ENCODE measurements around the gene HES1. TPM values are rescaled to one million over a fixed set of nuclear protein-coding genes. Genes with fewer than 3 reads are reported as not detected.

Gene HES1
- total RNA-seq, 1 experiment from 2014 or later, result 17.4 TPM

- no peak overlapping the region for H2AFZ ChIP-seq (ENCODE audit: low read length)
- H3K36me3 ChIP-seq (ENCODE audit: insufficient read depth, low read length), result no peaks in the 10 kb centered on the region
- no peak overlapping the region for H3K4me2 ChIP-seq (ENCODE audit: low read depth, low read length, poor library complexity, severe bottlenecking)
- no peaks in the 10 kb centered on the region for H3K9me2 ChIP-seq (replicated peaks; ENCODE audit: insufficient read depth, low read length)
- H3K79me2 ChIP-seq (ENCODE audit: low read length), result no peaks in the 10 kb centered on the region
- no peak overlapping the region for H3K9ac ChIP-seq (ENCODE audit: low read length)
- no peak overlapping the region for H3K27ac ChIP-seq (ENCODE audit: low read length)
- H3K4me3 ChIP-seq (ENCODE audit: low read length), result no peak overlapping the region
- no peak for DNase-seq
- peaks cover 4% of the 10 kb centered on the region; the same call in 1 of the 2 replicates for H3K4me1 ChIP-seq (ENCODE audit: low read length)
- no peaks in the 10 kb centered on the region for H3K27me3 ChIP-seq (ENCODE audit: low read length)
- no peaks in the 10 kb centered on the region for H3K9me3 ChIP-seq (ENCODE audit: low read length)
- no peaks in the 10 kb centered on the region for H4K20me1 ChIP-seq (ENCODE audit: insufficient read depth, low read depth, low read length)
These were observed 25.4 kb downstream of the HES1 start for GRCh38 chr3:194161131-194162045.

DNA sequence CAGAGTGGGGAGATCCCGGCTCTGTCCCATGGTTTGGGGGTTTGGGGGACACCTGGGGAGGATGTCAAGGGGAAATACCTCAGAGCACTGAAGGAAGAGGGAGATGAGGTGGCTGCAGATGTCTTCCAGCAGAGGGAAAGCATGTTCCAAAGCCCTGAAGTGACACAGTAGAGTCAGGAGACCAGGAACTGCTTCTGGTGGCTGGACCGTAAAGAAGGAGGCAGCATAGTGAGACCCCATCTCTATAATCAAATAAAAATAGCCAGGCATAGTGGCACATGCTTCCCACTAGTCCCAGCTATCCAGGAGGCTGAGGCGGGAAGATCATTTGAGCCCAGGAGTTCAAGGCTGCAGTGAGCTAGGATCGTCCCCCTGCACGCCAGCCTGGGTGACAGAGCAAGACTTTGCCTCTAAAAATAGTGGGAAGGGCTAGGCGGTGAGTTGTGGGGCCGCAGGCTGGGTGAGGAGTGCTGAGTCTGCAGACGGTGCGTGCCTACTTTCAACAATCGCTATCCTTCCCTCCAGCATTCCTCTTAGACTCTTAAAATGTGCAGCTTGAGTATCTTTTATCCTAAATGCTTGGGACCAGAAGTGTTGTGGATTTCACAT, 26.2 kb downstream of the HES1 start:
- Histone ChIP-seq H3K9me2 (replicated peaks; ENCODE audit: insufficient read depth, low read length) (no peaks in the 10 kb centered on the region), H3K36me3 (ENCODE audit: insufficient read depth, low read length) (no peaks in the 10 kb centered on the region), H3K4me2 (ENCODE audit: low read depth, low read length, poor library complexity, severe bottlenecking) (no peak overlapping the region), H3K4me1 (ENCODE audit: low read length) (peaks cover 4% of the 10 kb centered on the region; the same call in 1 of the 2 replicates), H3K27me3 (ENCODE audit: low read length) (no peaks in the 10 kb centered on the region), H3K27ac (ENCODE audit: low read length) (no peak overlapping the region), H2AFZ (ENCODE audit: low read length) (no peak overlapping the region), H4K20me1 (ENCODE audit: insufficient read depth, low read depth, low read length) (no peaks in the 10 kb centered on the region), H3K79me2 (ENCODE audit: low read length) (no peaks in the 10 kb centered on the region), H3K4me3 (ENCODE audit: low read length) (no peak overlapping the region), H3K9me3 (ENCODE audit: low read length) (no peaks in the 10 kb centered on the region), H3K9ac (ENCODE audit: low read length) (no peak overlapping the region)
- DNase-seq, result no peak

GRCh38 chr3:194162817-194163584, 27.1 kb downstream of the HES1 start:
- Histone ChIP-seq H3K27me3 (ENCODE audit: low read length) (no peaks in the 10 kb centered on the region), H3K27ac (ENCODE audit: low read length) (no peak overlapping the region), H3K36me3 (ENCODE audit: insufficient read depth, low read length) (no peaks in the 10 kb centered on the region), H3K79me2 (ENCODE audit: low read length) (no peaks in the 10 kb centered on the region), H4K20me1 (ENCODE audit: insufficient read depth, low read depth, low read length) (no peaks in the 10 kb centered on the region), H3K9me2 (replicated peaks; ENCODE audit: insufficient read depth, low read length) (no peaks in the 10 kb centered on the region), H2AFZ (ENCODE audit: low read length) (no peak overlapping the region), H3K4me1 (ENCODE audit: low read length) (peaks cover 4% of the 10 kb centered on the region; the same call in 1 of the 2 replicates), H3K9ac (ENCODE audit: low read length) (no peak overlapping the region), H3K4me3 (ENCODE audit: low read length) (no peak overlapping the region), H3K9me3 (ENCODE audit: low read length) (no peaks in the 10 kb centered on the region), H3K4me2 (ENCODE audit: low read depth, low read length, poor library complexity, severe bottlenecking) (no peak overlapping the region)
- no peak for DNase-seq

DNA sequence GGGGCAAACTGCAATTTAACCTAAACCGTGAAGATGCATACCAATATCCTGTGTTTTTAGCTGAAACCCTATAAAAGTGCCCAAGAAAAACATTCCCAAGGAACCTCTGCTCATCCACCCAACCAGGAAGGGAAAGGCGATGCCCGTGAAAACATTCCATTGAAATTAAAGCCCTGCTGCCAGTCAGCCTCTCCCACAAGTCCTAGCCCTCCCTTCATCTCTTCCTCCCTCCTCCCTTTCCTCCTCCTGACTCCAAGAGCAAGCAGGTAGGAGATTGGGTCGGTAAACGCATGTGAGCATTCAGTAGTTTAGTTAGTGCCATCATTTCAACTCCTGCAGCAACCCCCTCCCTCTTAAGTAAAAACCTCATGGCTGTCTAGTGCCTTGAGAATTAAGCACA, 27.7 kb downstream of the HES1 start:
- Histone ChIP-seq H4K20me1 (ENCODE audit: insufficient read depth, low read depth, low read length) (no peaks in the 10 kb centered on the region), H3K4me3 (ENCODE audit: low read length) (no peak overlapping the region), H3K27me3 (ENCODE audit: low read length) (no peaks in the 10 kb centered on the region), H3K4me1 (ENCODE audit: low read length) (peaks cover 8% of the 10 kb centered on the region), H3K9me2 (replicated peaks; ENCODE audit: insufficient read depth, low read length) (no peaks in the 10 kb centered on the region), H2AFZ (ENCODE audit: low read length) (no peak overlapping the region), H3K9me3 (ENCODE audit: low read length) (no peaks in the 10 kb centered on the region), H3K9ac (ENCODE audit: low read length) (no peak overlapping the region), H3K36me3 (ENCODE audit: insufficient read depth, low read length) (no peaks in the 10 kb centered on the region), H3K27ac (ENCODE audit: low read length) (no peak overlapping the region), H3K4me2 (ENCODE audit: low read depth, low read length, poor library complexity, severe bottlenecking) (no peak overlapping the region), H3K79me2 (ENCODE audit: low read length) (no peaks in the 10 kb centered on the region)
- DNase-seq, result no peak

GRCh38 chr3:194164861-194165260, 28.9 kb downstream of the HES1 start:
- Histone ChIP-seq H4K20me1 (ENCODE audit: insufficient read depth, low read depth, low read length) (no peaks in the 10 kb centered on the region), H3K27ac (ENCODE audit: low read length) (no peak overlapping the region), H3K4me2 (ENCODE audit: low read depth, low read length, poor library complexity, severe bottlenecking) (no peak overlapping the region), H2AFZ (ENCODE audit: low read length) (no peak overlapping the region), H3K4me3 (ENCODE audit: low read length) (no peak overlapping the region), H3K36me3 (ENCODE audit: insufficient read depth, low read length) (no peaks in the 10 kb centered on the region), H3K9ac (ENCODE audit: low read length) (no peak overlapping the region), H3K4me1 (ENCODE audit: low read length) (peaks cover 17% of the 10 kb centered on the region), H3K79me2 (ENCODE audit: low read length) (no peaks in the 10 kb centered on the region), H3K9me3 (ENCODE audit: low read length) (no peaks in the 10 kb centered on the region), H3K27me3 (ENCODE audit: low read length) (no peaks in the 10 kb centered on the region), H3K9me2 (replicated peaks; ENCODE audit: insufficient read depth, low read length) (no peaks in the 10 kb centered on the region)
- no peak for DNase-seq

GRCh38 chr3:194165271-194166018, 29.5 kb downstream of the HES1 start:
- H3K4me2 ChIP-seq (ENCODE audit: low read depth, low read length, poor library complexity, severe bottlenecking), result no peak overlapping the region

DNA sequence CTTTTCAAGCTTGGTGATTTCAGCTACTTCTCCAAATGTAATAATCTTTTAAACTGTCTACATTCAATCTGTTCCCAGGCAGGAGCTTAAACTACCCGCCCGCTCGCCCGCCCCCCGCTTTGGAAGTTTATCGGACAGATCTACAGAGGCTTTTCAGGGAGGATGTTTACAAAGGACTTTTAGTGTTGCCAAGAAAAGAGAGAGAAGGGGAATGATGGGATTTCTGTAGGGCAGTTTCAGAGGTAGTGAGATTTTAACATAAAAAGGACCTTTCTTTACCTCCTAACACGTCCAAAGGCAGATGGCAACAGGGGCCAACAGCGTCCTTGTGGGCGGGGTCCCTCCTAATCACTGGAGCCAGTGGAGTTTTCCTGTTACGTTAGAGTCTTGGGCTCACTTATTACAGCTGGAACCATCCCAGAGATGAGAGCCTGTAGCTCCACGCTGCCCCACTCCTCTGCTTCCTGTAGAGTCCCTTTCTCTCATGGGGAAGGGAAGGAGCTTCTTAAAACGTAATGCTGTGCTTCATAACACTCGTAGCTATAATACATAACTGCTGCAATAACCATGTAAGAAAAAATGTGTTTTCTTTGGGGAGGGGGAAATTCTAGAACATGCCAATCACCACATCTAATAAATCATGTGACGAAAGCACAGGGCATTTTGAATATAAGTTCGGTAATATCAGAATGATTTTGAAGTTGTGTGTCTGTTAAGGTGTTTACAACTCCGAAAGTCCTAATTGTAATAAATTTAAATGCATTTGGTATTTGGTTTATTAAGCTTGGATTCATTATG, 30.9 kb downstream of the HES1 start:
- no peak overlapping the region for H3K4me2 ChIP-seq (ENCODE audit: low read depth, low read length, poor library complexity, severe bottlenecking)
- no peaks in the 10 kb centered on the region for H3K9me3 ChIP-seq (ENCODE audit: low read length)
- no peaks in the 10 kb centered on the region for H3K27me3 ChIP-seq (ENCODE audit: low read length)
- H3K4me3 ChIP-seq (ENCODE audit: low read length), result no peak overlapping the region
- no peaks in the 10 kb centered on the region for H3K36me3 ChIP-seq (ENCODE audit: insufficient read depth, low read length)
- no peaks in the 10 kb centered on the region for H4K20me1 ChIP-seq (ENCODE audit: insufficient read depth, low read depth, low read length)
- no peak overlapping the region for H3K9ac ChIP-seq (ENCODE audit: low read length)
- DNase-seq, result no peak
- no peak overlapping the region for H2AFZ ChIP-seq (ENCODE audit: low read length)
- no peak overlapping the region for H3K27ac ChIP-seq (ENCODE audit: low read length)
- no peaks in the 10 kb centered on the region for H3K79me2 ChIP-seq (ENCODE audit: low read length)
- no peaks in the 10 kb centered on the region for H3K9me2 ChIP-seq (replicated peaks; ENCODE audit: insufficient read depth, low read length)
- peaks cover 17% of the 10 kb centered on the region for H3K4me1 ChIP-seq (ENCODE audit: low read length)

More at GRCh38 chr3:194165271-194166018, 29.5 kb downstream of the HES1 start:
- Histone ChIP-seq H3K4me1 (ENCODE audit: low read length) (peaks cover 17% of the 10 kb centered on the region), H3K79me2 (ENCODE audit: low read length) (no peaks in the 10 kb centered on the region), H3K9ac (ENCODE audit: low read length) (no peak overlapping the region), H4K20me1 (ENCODE audit: insufficient read depth, low read depth, low read length) (no peaks in the 10 kb centered on the region), H3K27me3 (ENCODE audit: low read length) (no peaks in the 10 kb centered on the region), H3K27ac (ENCODE audit: low read length) (no peak overlapping the region), H3K9me2 (replicated peaks; ENCODE audit: insufficient read depth, low read length) (no peaks in the 10 kb centered on the region), H3K36me3 (ENCODE audit: insufficient read depth, low read length) (no peaks in the 10 kb centered on the region), H3K4me3 (ENCODE audit: low read length) (no peak overlapping the region), H2AFZ (ENCODE audit: low read length) (no peak overlapping the region), H3K9me3 (ENCODE audit: low read length) (no peaks in the 10 kb centered on the region)
- DNase-seq, result no peak

Measured in Karpas-422 (cell line).